ENCODE results near the gene AFF4.

Gene AFF4

DNA sequence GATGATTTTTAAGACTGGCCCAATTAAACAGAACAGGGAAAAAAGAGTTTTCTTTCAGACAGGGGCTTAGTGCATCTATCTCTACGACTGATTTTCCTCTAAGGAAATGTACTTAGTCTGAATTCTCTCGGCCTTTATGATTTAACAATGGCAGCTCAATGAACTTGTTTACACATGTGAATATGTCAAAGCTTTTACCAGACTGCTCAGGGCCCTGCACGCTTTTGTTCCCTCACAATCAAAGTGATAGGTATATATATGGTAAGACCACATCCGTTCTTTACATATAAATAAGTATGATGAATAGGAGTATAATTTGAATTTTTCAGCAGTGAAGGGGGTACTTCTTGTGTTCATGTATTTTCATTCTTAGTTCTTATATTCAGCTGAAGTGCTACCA is 62.4 kb downstream of the AFF4 start:
- no peak for DNase-seq (ENCODE audit: low read depth)
- TF ChIP-seq, protein P1, sequence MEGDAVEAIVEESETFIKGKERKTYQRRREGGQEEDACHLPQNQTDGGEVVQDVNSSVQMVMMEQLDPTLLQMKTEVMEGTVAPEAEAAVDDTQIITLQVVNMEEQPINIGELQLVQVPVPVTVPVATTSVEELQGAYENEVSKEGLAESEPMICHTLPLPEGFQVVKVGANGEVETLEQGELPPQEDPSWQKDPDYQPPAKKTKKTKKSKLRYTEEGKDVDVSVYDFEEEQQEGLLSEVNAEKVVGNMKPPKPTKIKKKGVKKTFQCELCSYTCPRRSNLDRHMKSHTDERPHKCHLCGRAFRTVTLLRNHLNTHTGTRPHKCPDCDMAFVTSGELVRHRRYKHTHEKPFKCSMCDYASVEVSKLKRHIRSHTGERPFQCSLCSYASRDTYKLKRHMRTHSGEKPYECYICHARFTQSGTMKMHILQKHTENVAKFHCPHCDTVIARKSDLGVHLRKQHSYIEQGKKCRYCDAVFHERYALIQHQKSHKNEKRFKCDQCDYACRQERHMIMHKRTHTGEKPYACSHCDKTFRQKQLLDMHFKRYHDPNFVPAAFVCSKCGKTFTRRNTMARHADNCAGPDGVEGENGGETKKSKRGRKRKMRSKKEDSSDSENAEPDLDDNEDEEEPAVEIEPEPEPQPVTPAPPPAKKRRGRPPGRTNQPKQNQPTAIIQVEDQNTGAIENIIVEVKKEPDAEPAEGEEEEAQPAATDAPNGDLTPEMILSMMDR (IDR thresholded peaks at IDR 0.05; ENCODE audit: low read depth, low read length), result no peak
- no peak for TF ChIP-seq MYC (IDR thresholded peaks at IDR 0.05; ENCODE audit: low read depth, low read length)
- TF ChIP-seq, protein P2, sequence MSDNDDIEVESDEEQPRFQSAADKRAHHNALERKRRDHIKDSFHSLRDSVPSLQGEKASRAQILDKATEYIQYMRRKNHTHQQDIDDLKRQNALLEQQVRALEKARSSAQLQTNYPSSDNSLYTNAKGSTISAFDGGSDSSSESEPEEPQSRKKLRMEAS (IDR thresholded peaks at IDR 0.05; ENCODE audit: low read depth, low read length), result no peak
- no peak for TF ChIP-seq POLR2A (IDR thresholded peaks at IDR 0.05; ENCODE audit: extremely low read depth, insufficient read length)
- H3K4me3 ChIP-seq (ENCODE audit: low read depth, low read length), result no peak overlapping the region

DNA sequence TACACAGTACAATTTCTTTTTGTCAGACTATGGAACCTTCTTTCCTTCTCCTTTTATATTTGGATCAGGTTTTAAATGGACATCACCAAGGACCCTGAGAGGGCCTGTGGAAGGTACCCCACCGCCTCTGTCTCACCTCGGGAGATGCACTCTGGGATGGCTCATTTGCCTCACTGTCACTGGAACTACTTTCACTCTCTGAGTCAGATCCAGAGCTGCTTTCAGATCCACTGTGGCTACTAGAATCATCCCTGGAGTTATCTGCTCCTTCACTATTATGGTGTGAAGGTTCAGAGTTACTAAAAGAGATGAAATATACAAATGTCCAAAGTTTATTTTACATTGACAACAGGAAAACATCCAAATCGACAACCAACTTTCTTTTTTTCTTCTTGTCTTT is 65.3 kb downstream of the AFF4 start:
- TF ChIP-seq, protein P1 (IDR thresholded peaks at IDR 0.05; ENCODE audit: low read depth, low read length), result no peak
- no peak for TF ChIP-seq MYC (IDR thresholded peaks at IDR 0.05; ENCODE audit: low read depth, low read length)
- H3K4me3 ChIP-seq (ENCODE audit: low read depth, low read length), result no peak overlapping the region
- DNase-seq (ENCODE audit: low read depth), result no peak

DNA sequence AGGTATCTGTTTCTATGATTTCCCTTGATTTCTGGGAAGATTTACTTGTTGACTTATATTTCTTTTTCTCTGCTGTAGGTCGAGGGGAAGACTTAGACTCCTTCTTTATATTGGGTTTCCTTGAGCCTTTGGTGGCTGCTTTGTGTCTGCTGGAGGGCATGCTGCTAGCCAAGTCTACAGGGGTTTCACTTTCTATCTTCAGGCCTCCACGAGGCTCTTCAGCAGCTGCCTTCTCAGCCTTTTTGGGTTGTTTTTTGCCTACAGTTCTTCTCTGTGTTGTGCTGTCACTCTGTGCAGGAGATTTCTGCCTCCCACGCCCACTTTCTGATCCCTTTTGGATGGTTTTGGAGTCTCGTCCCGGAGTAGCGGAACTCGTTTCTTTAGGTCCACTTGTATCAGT is 66.7 kb downstream of the AFF4 start:
- TF ChIP-seq MYC (IDR thresholded peaks at IDR 0.05; ENCODE audit: low read depth, low read length) (no peak), POLR2A (IDR thresholded peaks at IDR 0.05; ENCODE audit: extremely low read depth, insufficient read length) (no peak)
- TF ChIP-seq, protein P2 (IDR thresholded peaks at IDR 0.05; ENCODE audit: low read depth, low read length), result no peak
- TF ChIP-seq, protein P1 (IDR thresholded peaks at IDR 0.05; ENCODE audit: low read depth, low read length), result no peak
- no peak for DNase-seq (ENCODE audit: low read depth)
- no peak overlapping the region for H3K4me3 ChIP-seq (ENCODE audit: low read depth, low read length)

DNA sequence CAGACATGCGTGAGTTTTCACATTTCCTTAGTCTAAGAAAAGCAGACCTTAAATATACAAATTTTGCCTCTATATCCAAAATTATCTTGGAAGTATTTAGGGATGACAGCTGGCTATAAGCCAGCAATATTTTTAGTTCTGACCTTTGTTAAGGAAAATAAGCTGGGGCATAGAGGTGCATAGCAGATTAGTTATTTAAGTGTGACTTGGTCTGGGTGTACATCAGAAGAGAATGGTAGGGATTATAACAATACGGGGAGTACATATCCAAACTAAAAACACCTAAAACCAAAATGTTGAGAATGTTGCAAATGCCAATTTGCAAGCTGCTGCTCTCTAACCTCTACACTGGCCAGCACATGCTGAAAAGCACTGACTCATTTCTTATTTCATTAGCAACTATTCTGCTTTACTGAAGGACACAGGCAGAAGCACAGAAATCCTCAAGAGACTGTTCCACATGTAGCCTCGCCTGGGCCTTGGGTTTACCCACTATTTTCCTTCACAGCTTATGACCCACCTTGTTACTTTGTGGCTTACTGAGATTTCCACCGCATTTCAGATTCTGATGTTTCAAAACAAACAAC is 67.6 kb downstream of the AFF4 start:
- TF ChIP-seq, protein P2 (IDR thresholded peaks at IDR 0.05; ENCODE audit: low read depth, low read length), result no peak
- TF ChIP-seq POLR2A (IDR thresholded peaks at IDR 0.05; ENCODE audit: extremely low read depth, insufficient read length), result no peak
- no peak for TF ChIP-seq MYC (IDR thresholded peaks at IDR 0.05; ENCODE audit: low read depth, low read length)
- TF ChIP-seq, protein P1 (IDR thresholded peaks at IDR 0.05; ENCODE audit: low read depth, low read length), result no peak
- H3K4me3 ChIP-seq (ENCODE audit: low read depth, low read length), result no peak overlapping the region
- no peak for DNase-seq (ENCODE audit: low read depth)

DNA sequence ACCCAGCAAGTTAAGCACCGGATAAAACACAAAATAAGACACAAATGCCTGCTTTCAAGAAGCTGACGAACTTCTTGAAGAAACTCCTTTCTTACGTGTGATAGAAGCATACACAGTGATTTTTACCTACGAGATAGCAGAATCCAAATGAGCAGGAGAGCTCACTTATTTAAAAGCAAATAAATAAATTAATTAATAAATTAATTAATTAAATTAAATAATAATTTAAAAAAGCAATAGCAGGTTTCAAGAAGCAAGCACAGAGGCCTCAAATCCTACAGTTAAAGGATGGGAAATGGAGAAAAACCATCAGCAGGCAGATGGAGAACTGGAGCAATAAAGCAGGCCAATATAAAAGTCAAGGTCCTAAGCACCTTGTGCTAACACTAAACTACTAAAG is 72.6 kb downstream of the AFF4 start:
- DNase-seq (ENCODE audit: low read depth), result no peak
- H3K4me3 ChIP-seq (ENCODE audit: low read depth, low read length), result no peak overlapping the region
- TF ChIP-seq MYC (IDR thresholded peaks at IDR 0.05; ENCODE audit: low read depth, low read length) (no peak), POLR2A (IDR thresholded peaks at IDR 0.05; ENCODE audit: extremely low read depth, insufficient read length) (no peak)
- TF ChIP-seq, protein P1 (IDR thresholded peaks at IDR 0.05; ENCODE audit: low read depth, low read length), result no peak
- TF ChIP-seq, protein P2 (IDR thresholded peaks at IDR 0.05; ENCODE audit: low read depth, low read length), result no peak

DNA sequence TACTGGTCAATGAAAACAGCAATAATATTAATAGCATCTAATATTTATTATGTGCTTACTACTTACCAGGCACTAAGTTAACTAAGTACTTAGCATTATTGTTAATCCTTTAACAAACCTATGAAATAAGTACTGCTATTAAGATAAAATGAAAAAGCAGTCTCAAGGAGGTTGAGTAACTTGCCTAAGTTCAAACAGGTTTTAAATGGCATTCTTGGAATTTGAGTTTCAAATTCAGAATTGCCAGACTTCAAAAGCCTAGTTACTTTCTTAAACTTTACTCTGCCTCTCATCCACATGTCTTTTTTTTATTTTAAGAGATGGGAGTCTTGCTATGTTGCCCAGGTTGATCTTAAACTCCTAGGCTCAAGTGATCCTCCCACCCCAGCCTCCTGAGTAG is 73.9 kb downstream of the AFF4 start:
- H3K4me3 ChIP-seq (ENCODE audit: low read depth, low read length), result no peak overlapping the region
- TF ChIP-seq, protein P1 (IDR thresholded peaks at IDR 0.05; ENCODE audit: low read depth, low read length), result no peak
- TF ChIP-seq MYC (IDR thresholded peaks at IDR 0.05; ENCODE audit: low read depth, low read length), result no peak
- no peak for TF ChIP-seq POLR2A (IDR thresholded peaks at IDR 0.05; ENCODE audit: extremely low read depth, insufficient read length)
- TF ChIP-seq, protein P2 (IDR thresholded peaks at IDR 0.05; ENCODE audit: low read depth, low read length), result no peak
- DNase-seq (ENCODE audit: low read depth), result no peak
